HCT116 (cell line): ENCODE results near the gene NUDT2. TPM values are rescaled to one million over a fixed set of nuclear protein-coding genes. Genes with fewer than 3 reads are reported as not detected.

Experiments
- ATAC-seq: fragments of 200-7000 bp; cut with Tn5 transposase; 2 replicates; pipeline ENCODE4 v1.9.1; 2020; ENCODE audit warnings: mild to moderate bottlenecking, moderate library complexity
- BruUV-seq: library from RNA; stranded (reverse); fragments of 400-500 nt; replicated peaks from 2 replicates; lab custom pipeline; 2021; lab: Mats Ljungman, UMichigan
- CTCF ChIA-PET: fragments of 300-600 bp; sonication (Branson Sonifier 250); formaldehyde crosslinking; loops from one replicate; lab custom pipeline; 2021; ENCODE audit warnings: antibody characterized with exemption; lab: Charles Lee
- POLR2A ChIA-PET: fragments of 300-600, 350-600 bp; sonication (Branson Sonifier 250); formaldehyde crosslinking; loops from one replicate; lab custom pipeline; 2021; ENCODE audit warnings: antibody characterized with exemption; lab: Charles Lee
- RAD21 ChIA-PET, 2 experiments: fragments of 300-600 bp; sonication (Branson Sonifier 250); formaldehyde crosslinking; loops; one replicate each; lab custom pipeline; 2023; ENCODE audit warnings: low total read pairs in 2 of 2; ENCODE audit not compliant: uncharacterized antibody in 2 of 2, unreplicated experiment in 2 of 2, low non-redundant PET in 1 of 2; lab: Charles Lee
- DNase-seq: peaks from one replicate; pipeline ENCODE4 v3.0.0-alpha.2; 2010; ENCODE audit warnings: low read depth, low spot score
- H2AFZ ChIP-seq: fragments of 200-600 bp; shearing (Covaris generic), sonication (generic); 2 replicates; pipeline ENCODE4 v1.6.1; 2017; ENCODE audit warnings: low read depth, mixed run types, mixed read lengths, antibody characterized with exemption, low read length; ENCODE audit not compliant: poor library complexity, severe bottlenecking
- H3K27ac ChIP-seq: 2 replicates; pipeline ENCODE4 v1.5.1; 2012; ENCODE audit warnings: low read depth, low read length
- H3K27me3 ChIP-seq: fragments of 200-600 bp; sonication (generic); 2 replicates; pipeline ENCODE4 v1.6.1; 2016; ENCODE audit warnings: mixed run types, low read length, mixed read lengths; ENCODE audit not compliant: insufficient read depth
- H3K36me3 ChIP-seq, 2 experiments: fragments of 200-500 bp in 1 of 2; fragments of 200-600 bp in 1 of 2; sonication (Bioruptor generic) in 1 of 2; sonication (generic) in 1 of 2; 2 replicates each; pipeline versions ENCODE4 v1.5.1 to v1.6.1; 2014 to 2016; ENCODE audit warnings: low read length in 2 of 2, inconsistent platforms in 1 of 2, mixed read lengths in 1 of 2, mixed run types in 1 of 2; ENCODE audit not compliant: insufficient read depth in 2 of 2, control insufficient read depth in 1 of 2
- H3K4me1 ChIP-seq, 2 experiments: fragments of 200-600 bp in 1 of 2; sonication (generic) in 1 of 2; 2 replicates each; pipeline versions ENCODE4 v1.5.1 to v1.6.1; 2012 to 2017; ENCODE audit warnings: low read length in 2 of 2, inconsistent platforms in 1 of 2, mild to moderate bottlenecking in 1 of 2, mixed read lengths in 1 of 2, mixed run types in 1 of 2, moderate library complexity in 1 of 2; ENCODE audit not compliant: insufficient read depth in 2 of 2, control insufficient read depth in 1 of 2
- H3K4me2 ChIP-seq: fragments of 200-600 bp; sonication (generic); 2 replicates; pipeline ENCODE4 v1.6.1; 2017; ENCODE audit warnings: mixed run types, low read length, mixed read lengths
- H3K4me3 ChIP-seq, 2 experiments: fragments of 200-600 bp in 1 of 2; sonication (generic) in 1 of 2; replicated peaks in 1 of 2; 2 replicates each; pipeline ENCODE4 v1.5.1; 2011 to 2016; ENCODE audit warnings: low read length in 2 of 2, control low read depth in 1 of 2, low read depth in 1 of 2, mild to moderate bottlenecking in 1 of 2, mixed read lengths in 1 of 2, mixed run types in 1 of 2
- H3K79me2 ChIP-seq: fragments of 200-600 bp; sonication (generic); 2 replicates; pipeline ENCODE4 v1.6.1; 2017; ENCODE audit warnings: mild to moderate bottlenecking, mixed run types, low read length, moderate library complexity, mixed read lengths; ENCODE audit not compliant: insufficient read depth
- H3K9ac ChIP-seq: fragments of 200-600 bp; sonication (generic); 2 replicates; pipeline ENCODE4 v1.6.1; 2016; ENCODE audit warnings: low read length, mixed read lengths
- H3K9me2 ChIP-seq: fragments of 200-600 bp; sonication (generic), shearing (Covaris generic); 2 replicates; pipeline ENCODE4 v1.6.1; 2017; ENCODE audit warnings: mixed run types, mild to moderate bottlenecking, moderate library complexity; ENCODE audit not compliant: insufficient read depth
- H3K9me3 ChIP-seq, 2 experiments: fragments of 200-500 bp in 1 of 2; fragments of 200-600 bp in 1 of 2; sonication (Bioruptor generic) in 1 of 2; sonication (generic) in 1 of 2; 2 replicates each; pipeline ENCODE4 v1.6.1; 2014 to 2017; ENCODE audit warnings: low read length in 2 of 2, mixed read lengths in 2 of 2, inconsistent platforms in 1 of 2, low read depth in 1 of 2, mild to moderate bottlenecking in 1 of 2, mixed run types in 1 of 2, moderate library complexity in 1 of 2; ENCODE audit not compliant: control insufficient read depth in 1 of 2, insufficient read depth in 1 of 2
- H4K20me1 ChIP-seq: fragments of 200-600 bp; sonication (generic), shearing (Covaris generic); 2 replicates; pipeline ENCODE4 v1.6.1; 2017; ENCODE audit warnings: mixed run types, mild to moderate bottlenecking, moderate library complexity; ENCODE audit not compliant: insufficient read depth
- CEBPB ChIP-seq: IDR thresholded peaks from 2 replicates; pipeline ENCODE4 v1.6.1; 2012; ENCODE audit warnings: low read depth
- ELF1 ChIP-seq: IDR thresholded peaks from 2 replicates; pipeline ENCODE4 v1.6.1; 2012; ENCODE audit warnings: low read depth, borderline replicate concordance
- EZH2 ChIP-seq: fragments of 200-600 bp; sonication (generic); IDR thresholded peaks from 2 replicates; pipeline ENCODE4 v1.6.1; 2017; ENCODE audit warnings: antibody characterized with exemption, mixed run types
- EZH2phosphoT487 ChIP-seq: fragments of 200-600 bp; IDR thresholded peaks from 2 replicates; pipeline ENCODE4 v1.6.1; 2018; ENCODE audit warnings: antibody characterized with exemption, borderline replicate concordance
- FOSL1 ChIP-seq: IDR thresholded peaks from 2 replicates; pipeline ENCODE4 v1.6.1; 2012; ENCODE audit warnings: low read depth
- POLR2A ChIP-seq: IDR thresholded peaks from 2 replicates; pipeline ENCODE4 v1.7.0; 2011; ENCODE audit warnings: borderline replicate concordance; ENCODE audit not compliant: insufficient read depth, insufficient read length; ENCODE audit errors: extremely low read depth
- POLR2AphosphoS5 ChIP-seq: IDR thresholded peaks from 2 replicates; pipeline ENCODE4 v1.6.1; 2011; ENCODE audit warnings: mild to moderate bottlenecking, low read depth, low read length, moderate library complexity
- RAD21 ChIP-seq: IDR thresholded peaks from 2 replicates; pipeline ENCODE4 v1.6.1; 2012; ENCODE audit warnings: low read depth, mild to moderate bottlenecking
- SIN3A ChIP-seq: IDR thresholded peaks from 2 replicates; pipeline ENCODE4 v1.6.1; 2012; ENCODE audit warnings: low read depth
- SRF ChIP-seq: IDR thresholded peaks from 2 replicates; pipeline ENCODE4 v1.6.1; 2012; ENCODE audit warnings: low read depth
- YY1 ChIP-seq: IDR thresholded peaks from 2 replicates; pipeline ENCODE4 v1.6.1; 2011; ENCODE audit warnings: low read length, low read depth, moderate library complexity, mild to moderate bottlenecking; ENCODE audit not compliant: insufficient replicate concordance; ENCODE audit errors: extremely low read depth
- ZFX ChIP-seq: fragments of 450-650 bp; IDR thresholded peaks from 2 replicates; pipeline ENCODE4 v1.6.1; 2017
- ZNF274 ChIP-seq: fragments of 200-500 bp; sonication (Bioruptor generic); IDR thresholded peaks from 2 replicates; pipeline ENCODE4 v1.6.1; 2014; ENCODE audit warnings: mild to moderate bottlenecking, low read depth, low read length, inconsistent platforms
- intact Hi-C: fragments of 100-400 bp; cut with micrococcal nuclease; formaldehyde crosslinking; loops from 2 replicates; pipeline ENCODE4 v1.10.0; 2022
- total RNA-seq: library from RNA; stranded (reverse); gene quantifications from one replicate; pipeline ENCODE4 v1.2.1, GENCODE V29; 2021; ENCODE audit not compliant: unreplicated experiment
- TF ChIP-seq, protein P1 (sequence below): IDR thresholded peaks from 2 replicates; pipeline ENCODE4 v1.6.1; 2012
- TF ChIP-seq, protein P2 (sequence below): IDR thresholded peaks from 2 replicates; pipeline ENCODE4 v1.6.1; 2011; ENCODE audit warnings: mild to moderate bottlenecking, low read length, moderate library complexity; ENCODE audit not compliant: insufficient replicate concordance; ENCODE audit errors: extremely low read depth
- TF ChIP-seq, protein P3 (sequence below), 3 experiments: fragments of 200-600 bp in 1 of 3; sonication (generic) in 1 of 3; IDR thresholded peaks in 2 of 3; conservative IDR thresholded peaks in 1 of 3; 2 replicates each; pipeline ENCODE4 v1.5.1; 2012 to 2017; ENCODE audit warnings: low read depth in 2 of 3, low read length in 2 of 3, antibody characterized with exemption in 1 of 3, borderline replicate concordance in 1 of 3, control low read depth in 1 of 3, mild to moderate bottlenecking in 1 of 3, mixed read lengths in 1 of 3, mixed run types in 1 of 3, moderate library complexity in 1 of 3; ENCODE audit not compliant: insufficient read depth in 1 of 3

NUDT2 gene
- total RNA-seq, 1 experiment from 2014 or later = 39.3 TPM

DNA sequence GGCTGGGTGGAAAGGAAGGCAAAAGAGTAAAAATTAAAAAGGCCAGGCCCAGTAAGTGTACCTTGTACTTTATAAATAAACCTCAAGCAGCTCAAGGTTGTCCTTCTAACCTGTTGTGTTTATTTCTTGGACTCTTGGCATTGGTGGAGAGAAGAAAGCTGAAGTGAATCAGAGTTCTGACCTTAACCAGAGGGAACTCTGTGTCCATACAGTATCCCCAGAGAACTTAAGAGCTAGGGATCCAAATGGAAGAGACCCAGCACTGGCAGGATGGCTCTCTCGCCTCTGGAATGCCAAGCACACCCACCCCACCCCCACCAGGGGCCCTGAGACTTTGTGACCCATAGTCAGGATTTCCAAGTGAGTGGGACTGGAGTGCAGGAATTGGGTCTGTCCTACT lies 14.2 kb downstream of the NUDT2 start:
- ATAC-seq (no peak), DNase-seq (no peak)
- RAD21 ChIA-PET = no interaction called here
- CTCF ChIA-PET = no interaction called here
- Histone ChIP-seq H3K27me3 (no peaks in the 10 kb centered on the region), H3K4me1 (no peaks in the 10 kb centered on the region), H3K79me2 (no peaks in the 10 kb centered on the region), H3K4me3 (no peak overlapping the region), H2AFZ (no peak overlapping the region), H3K9ac (no peak overlapping the region), H4K20me1 (no peaks in the 10 kb centered on the region), H3K4me2 (no peak overlapping the region), H3K36me3 (peaks cover 6 to 11% of the 10 kb centered on the region in 2 experiments; a peak in 3 of 4 replicates), H3K9me2 (no peaks in the 10 kb centered on the region), H3K27ac (no peak overlapping the region), H3K9me3 (no peaks in the 10 kb centered on the region)
- TF ChIP-seq, protein P1, sequence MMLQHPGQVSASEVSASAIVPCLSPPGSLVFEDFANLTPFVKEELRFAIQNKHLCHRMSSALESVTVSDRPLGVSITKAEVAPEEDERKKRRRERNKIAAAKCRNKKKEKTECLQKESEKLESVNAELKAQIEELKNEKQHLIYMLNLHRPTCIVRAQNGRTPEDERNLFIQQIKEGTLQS = no peak
- TF ChIP-seq FOSL1 (no peak), RAD21 (no peak)
- intact Hi-C loops = no loop called here
- no TSS peak for BruUV-seq
- POLR2A ChIA-PET = no interaction called here

DNA sequence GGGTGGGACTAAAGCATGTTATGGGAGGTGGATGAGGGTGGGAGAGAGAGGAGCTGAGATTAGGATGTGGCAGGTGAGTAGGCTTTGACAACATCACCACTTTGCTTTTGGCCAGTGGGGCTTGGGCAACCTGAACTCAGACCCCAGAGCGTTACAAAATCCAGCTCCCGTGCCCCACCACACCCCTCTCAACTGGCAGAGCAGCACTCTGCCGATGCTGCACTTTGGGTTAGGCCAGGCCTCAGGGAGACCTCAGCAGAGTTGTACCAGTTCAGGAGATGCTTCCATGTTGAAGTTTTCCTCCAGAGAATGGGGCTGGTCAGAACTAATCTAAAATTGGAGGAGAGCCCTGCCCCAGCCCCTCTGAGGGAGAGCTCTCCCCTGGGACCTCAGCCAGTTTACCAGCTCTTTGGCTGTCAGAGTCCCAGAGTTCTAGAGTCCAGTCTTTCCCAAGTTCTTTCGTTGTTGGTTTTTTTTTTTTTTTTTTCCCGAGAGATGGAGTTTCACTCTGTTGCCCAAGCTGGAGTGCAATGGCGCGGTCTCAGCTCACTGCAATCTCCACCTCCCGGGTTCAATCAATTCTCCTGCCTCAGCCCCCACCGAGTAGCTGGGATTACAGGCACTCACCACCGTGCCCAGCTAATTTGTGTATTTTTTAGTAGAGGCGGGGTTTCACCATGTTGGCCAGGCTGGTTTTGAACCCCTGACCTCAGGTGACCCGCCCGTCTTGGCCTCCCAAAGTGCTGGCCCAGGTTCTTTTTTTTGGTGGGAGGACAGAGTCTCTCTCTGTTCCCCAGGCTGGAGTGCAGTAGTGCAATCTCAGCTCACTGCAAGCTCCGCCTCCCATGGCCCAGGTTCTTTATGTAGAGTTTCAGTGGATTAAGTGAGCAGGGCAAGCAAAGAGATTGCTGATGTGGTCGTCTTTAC lies 17.8 kb downstream of the NUDT2 start:
- POLR2A ChIA-PET = no interaction called here
- DNase-seq = no peak
- H3K9me2 ChIP-seq = no peaks in the 10 kb centered on the region
- no peak overlapping the region for H3K4me2 ChIP-seq
- H3K79me2 ChIP-seq = no peaks in the 10 kb centered on the region
- no TSS peak for BruUV-seq
- no peak for ATAC-seq
- H3K4me3 ChIP-seq = no peak overlapping the region
- RAD21 ChIA-PET = no interaction called here
- no peak overlapping the region for H3K9ac ChIP-seq
- no peaks in the 10 kb centered on the region for H3K4me1 ChIP-seq
- H2AFZ ChIP-seq = no peak overlapping the region
- H4K20me1 ChIP-seq = no peaks in the 10 kb centered on the region
- no peaks in the 10 kb centered on the region for H3K9me3 ChIP-seq
- intact Hi-C loops = no loop called here
- H3K27me3 ChIP-seq = no peaks in the 10 kb centered on the region
- no peak overlapping the region for H3K27ac ChIP-seq
- peaks cover 0 to 2% of the 10 kb centered on the region in 2 experiments; a peak in 1 of 4 replicates for H3K36me3 ChIP-seq
- CTCF ChIA-PET = interaction anchor here (1.9 kb wide), 1 partner anchor 57 kb away, joined by 5 read pairs; no protein-coding TSS in a partner anchor
- TF ChIP-seq SIN3A (no peak), CEBPB (no peak), EZH2phosphoT487 (no peak), EZH2 (no peak), YY1 (no peak), SRF (no peak), ZFX (no peak), POLR2A (no peak), POLR2AphosphoS5 (no peak), ELF1 (no peak), ZNF274 (no peak)
- TF ChIP-seq, protein P2, sequence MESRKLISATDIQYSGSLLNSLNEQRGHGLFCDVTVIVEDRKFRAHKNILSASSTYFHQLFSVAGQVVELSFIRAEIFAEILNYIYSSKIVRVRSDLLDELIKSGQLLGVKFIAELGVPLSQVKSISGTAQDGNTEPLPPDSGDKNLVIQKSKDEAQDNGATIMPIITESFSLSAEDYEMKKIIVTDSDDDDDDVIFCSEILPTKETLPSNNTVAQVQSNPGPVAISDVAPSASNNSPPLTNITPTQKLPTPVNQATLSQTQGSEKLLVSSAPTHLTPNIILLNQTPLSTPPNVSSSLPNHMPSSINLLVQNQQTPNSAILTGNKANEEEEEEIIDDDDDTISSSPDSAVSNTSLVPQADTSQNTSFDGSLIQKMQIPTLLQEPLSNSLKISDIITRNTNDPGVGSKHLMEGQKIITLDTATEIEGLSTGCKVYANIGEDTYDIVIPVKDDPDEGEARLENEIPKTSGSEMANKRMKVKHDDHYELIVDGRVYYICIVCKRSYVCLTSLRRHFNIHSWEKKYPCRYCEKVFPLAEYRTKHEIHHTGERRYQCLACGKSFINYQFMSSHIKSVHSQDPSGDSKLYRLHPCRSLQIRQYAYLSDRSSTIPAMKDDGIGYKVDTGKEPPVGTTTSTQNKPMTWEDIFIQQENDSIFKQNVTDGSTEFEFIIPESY = no peak
- TF ChIP-seq, protein P3, sequence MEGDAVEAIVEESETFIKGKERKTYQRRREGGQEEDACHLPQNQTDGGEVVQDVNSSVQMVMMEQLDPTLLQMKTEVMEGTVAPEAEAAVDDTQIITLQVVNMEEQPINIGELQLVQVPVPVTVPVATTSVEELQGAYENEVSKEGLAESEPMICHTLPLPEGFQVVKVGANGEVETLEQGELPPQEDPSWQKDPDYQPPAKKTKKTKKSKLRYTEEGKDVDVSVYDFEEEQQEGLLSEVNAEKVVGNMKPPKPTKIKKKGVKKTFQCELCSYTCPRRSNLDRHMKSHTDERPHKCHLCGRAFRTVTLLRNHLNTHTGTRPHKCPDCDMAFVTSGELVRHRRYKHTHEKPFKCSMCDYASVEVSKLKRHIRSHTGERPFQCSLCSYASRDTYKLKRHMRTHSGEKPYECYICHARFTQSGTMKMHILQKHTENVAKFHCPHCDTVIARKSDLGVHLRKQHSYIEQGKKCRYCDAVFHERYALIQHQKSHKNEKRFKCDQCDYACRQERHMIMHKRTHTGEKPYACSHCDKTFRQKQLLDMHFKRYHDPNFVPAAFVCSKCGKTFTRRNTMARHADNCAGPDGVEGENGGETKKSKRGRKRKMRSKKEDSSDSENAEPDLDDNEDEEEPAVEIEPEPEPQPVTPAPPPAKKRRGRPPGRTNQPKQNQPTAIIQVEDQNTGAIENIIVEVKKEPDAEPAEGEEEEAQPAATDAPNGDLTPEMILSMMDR (IDR thresholded peaks at IDR 0.05 in 2 of 3, conservative IDR thresholded peaks at IDR 0.05 in 1 of 3; ENCODE audit: borderline replicate concordance in 1 of 3, insufficient read depth in 1 of 3, low read depth in 2 of 3, low read length in 2 of 3) = no peak
